Suprapubic skin (tissue), 4 donors: ENCODE results near the gene LMX1B.

Experiments
- POLR2A ChIP-seq, 2 donors: fragments of 450-650 bp; IDR thresholded peaks; one replicate each; pipeline ENCODE4 v1.6.1; 2017; ENCODE audit warnings: antibody characterized with exemption in 2 of 2, mild to moderate bottlenecking in 2 of 2, moderate library complexity in 2 of 2
- POLR2AphosphoS5 ChIP-seq, 3 donors: sonication (generic); formaldehyde crosslinking; IDR thresholded peaks; one replicate each; pipeline ENCODE4 v1.6.1; 2017; ENCODE audit warnings: antibody characterized with exemption in 3 of 3
- TF ChIP-seq, protein P1 (sequence below), 2 donors: fragments of 200-600 bp in 1 of 2; fragments of 450-650 bp in 1 of 2; sonication (generic) in 1 of 2; IDR thresholded peaks; one replicate each; pipeline ENCODE4 v1.5.1; 2016 to 2019; ENCODE audit warnings: antibody characterized with exemption in 2 of 2, mild to moderate bottlenecking in 1 of 2, moderate library complexity in 1 of 2

DNA sequence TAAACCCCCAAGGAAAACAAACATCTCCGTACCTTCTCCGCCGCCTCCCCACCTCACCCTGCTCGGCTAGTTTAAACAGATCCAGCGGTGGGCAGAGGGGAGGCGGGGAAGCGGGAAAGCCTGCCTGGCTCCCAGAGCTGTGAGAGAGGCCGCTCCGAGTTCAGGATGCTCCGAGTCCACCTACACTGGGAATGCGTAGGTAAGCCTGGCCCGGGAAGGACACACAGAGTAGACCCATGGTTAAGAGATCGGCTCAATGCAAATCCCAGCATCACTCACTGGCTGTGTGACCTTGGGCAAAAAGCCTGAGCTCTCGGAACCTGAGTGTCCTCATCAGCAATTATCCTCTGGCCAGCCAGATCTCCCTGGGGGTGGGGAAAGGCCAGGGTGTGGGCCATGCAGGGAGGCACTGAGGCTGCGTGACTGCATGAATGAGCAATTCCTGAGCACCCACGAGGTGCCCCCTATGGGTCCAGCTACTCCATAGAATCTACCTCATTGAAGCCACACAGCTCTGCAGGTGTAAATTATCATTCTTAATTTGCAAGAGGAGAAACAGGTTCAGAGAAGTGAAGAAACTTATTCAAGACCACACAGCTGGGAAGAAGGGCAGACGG lies 30.5 kb upstream of the LMX1B start:
- TF ChIP-seq, protein P1, sequence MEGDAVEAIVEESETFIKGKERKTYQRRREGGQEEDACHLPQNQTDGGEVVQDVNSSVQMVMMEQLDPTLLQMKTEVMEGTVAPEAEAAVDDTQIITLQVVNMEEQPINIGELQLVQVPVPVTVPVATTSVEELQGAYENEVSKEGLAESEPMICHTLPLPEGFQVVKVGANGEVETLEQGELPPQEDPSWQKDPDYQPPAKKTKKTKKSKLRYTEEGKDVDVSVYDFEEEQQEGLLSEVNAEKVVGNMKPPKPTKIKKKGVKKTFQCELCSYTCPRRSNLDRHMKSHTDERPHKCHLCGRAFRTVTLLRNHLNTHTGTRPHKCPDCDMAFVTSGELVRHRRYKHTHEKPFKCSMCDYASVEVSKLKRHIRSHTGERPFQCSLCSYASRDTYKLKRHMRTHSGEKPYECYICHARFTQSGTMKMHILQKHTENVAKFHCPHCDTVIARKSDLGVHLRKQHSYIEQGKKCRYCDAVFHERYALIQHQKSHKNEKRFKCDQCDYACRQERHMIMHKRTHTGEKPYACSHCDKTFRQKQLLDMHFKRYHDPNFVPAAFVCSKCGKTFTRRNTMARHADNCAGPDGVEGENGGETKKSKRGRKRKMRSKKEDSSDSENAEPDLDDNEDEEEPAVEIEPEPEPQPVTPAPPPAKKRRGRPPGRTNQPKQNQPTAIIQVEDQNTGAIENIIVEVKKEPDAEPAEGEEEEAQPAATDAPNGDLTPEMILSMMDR (IDR thresholded peaks at IDR 0.05) = no peak
- no peak for TF ChIP-seq POLR2A (IDR thresholded peaks at IDR 0.05)
- no peak for TF ChIP-seq POLR2AphosphoS5 (IDR thresholded peaks at IDR 0.05)
